SK-N-SH treated with all-trans-retinoic acid at 6 μM for 48 hours (cell line): ENCODE measurements around the gene WARS2.

Source experiments
- ATAC-seq: fragments of 200-7000 bp; cut with Tn5 transposase; 3 replicates; pipeline ENCODE4 v1.9.1; 2020; ENCODE audit warnings: mild to moderate bottlenecking, moderate library complexity
- ARNTL ChIP-seq: fragments of 450-650 bp; formaldehyde crosslinking; IDR thresholded peaks from 2 replicates; pipeline ENCODE4 v1.5.0; 2020; ENCODE audit warnings: low read depth, mild to moderate bottlenecking, moderate library complexity, borderline replicate concordance
- BACH2 ChIP-seq: fragments of 250-450 bp; sonication (Bioruptor Pico); IDR thresholded peaks from 2 replicates; pipeline ENCODE4 v1.9.0; 2021; ENCODE audit warnings: mild to moderate bottlenecking, borderline replicate concordance
- CREB5 ChIP-seq: fragments of 250-450 bp; sonication (Bioruptor Pico); IDR thresholded peaks from 2 replicates; pipeline ENCODE4 v1.5.1; 2020; ENCODE audit warnings: low read depth, mild to moderate bottlenecking, moderate library complexity
- CSDC2 ChIP-seq: fragments of 250-450 bp; sonication (Bioruptor Pico); IDR thresholded peaks from 2 replicates; pipeline ENCODE4 v1.5.0; 2020; ENCODE audit warnings: mild to moderate bottlenecking, moderate library complexity
- ESRRG ChIP-seq: fragments of 250-450 bp; sonication (Bioruptor Pico); IDR thresholded peaks from 2 replicates; pipeline ENCODE4 v1.6.1; 2021; ENCODE audit warnings: mild to moderate bottlenecking
- GLIS3 ChIP-seq: fragments of 250-450 bp; sonication (Bioruptor Pico); IDR thresholded peaks from 2 replicates; pipeline ENCODE4 v1.5.0; 2020; ENCODE audit warnings: mild to moderate bottlenecking, moderate library complexity
- ISL1 ChIP-seq: fragments of 250-450 bp; sonication (Bioruptor Pico); IDR thresholded peaks from 2 replicates; pipeline ENCODE4 v2.1.2; 2022; ENCODE audit warnings: mild to moderate bottlenecking, moderate library complexity
- OSR1 ChIP-seq: fragments of 250-450 bp; sonication (Bioruptor Pico); IDR thresholded peaks from 2 replicates; pipeline ENCODE4 v1.8.0; 2022; ENCODE audit warnings: moderate library complexity, mild to moderate bottlenecking, inconsistent platforms
- PATZ1 ChIP-seq: fragments of 250-450 bp; sonication (Bioruptor Pico); IDR thresholded peaks from 2 replicates; pipeline ENCODE4 v1.8.0; 2020; ENCODE audit warnings: mild to moderate bottlenecking, moderate library complexity, borderline replicate concordance
- POU6F1 ChIP-seq: fragments of 250-450 bp; sonication (Bioruptor Pico); IDR thresholded peaks from 2 replicates; pipeline ENCODE4 v1.8.0; 2021; ENCODE audit warnings: low read depth, mild to moderate bottlenecking, moderate library complexity, borderline replicate concordance
- PPARA ChIP-seq: fragments of 250-450 bp; sonication (Bioruptor Pico); IDR thresholded peaks from 2 replicates; pipeline ENCODE4 v1.5.0; 2020; ENCODE audit warnings: mild to moderate bottlenecking, borderline replicate concordance
- RARB ChIP-seq: fragments of 250-450 bp; sonication (Bioruptor Pico); IDR thresholded peaks from 2 replicates; pipeline ENCODE4 v1.8.0; 2021; ENCODE audit warnings: mild to moderate bottlenecking, moderate library complexity
- TCF4 ChIP-seq: fragments of 250-450 bp; sonication (Bioruptor Pico); IDR thresholded peaks from 2 replicates; pipeline ENCODE4 v1.8.0; 2021; ENCODE audit warnings: mild to moderate bottlenecking, moderate library complexity, borderline replicate concordance
- TOX ChIP-seq: fragments of 250-450 bp; sonication (Bioruptor Pico); IDR thresholded peaks from 2 replicates; pipeline ENCODE4 v1.8.0; 2021; ENCODE audit warnings: mild to moderate bottlenecking, moderate library complexity, borderline replicate concordance
- TSHZ2 ChIP-seq: fragments of 250-450 bp; sonication (Bioruptor Pico); IDR thresholded peaks from 2 replicates; pipeline ENCODE4 v1.5.0; 2020; ENCODE audit warnings: mild to moderate bottlenecking, moderate library complexity
- ZC3H10 ChIP-seq: fragments of 250-450 bp; sonication (Bioruptor Pico); IDR thresholded peaks from 2 replicates; pipeline ENCODE4 v1.5.1; 2021; ENCODE audit warnings: mild to moderate bottlenecking, moderate library complexity
- ZFP3 ChIP-seq: fragments of 250-450 bp; sonication (Bioruptor Pico); IDR thresholded peaks from 2 replicates; pipeline ENCODE4 v1.5.0; 2020; ENCODE audit warnings: mild to moderate bottlenecking, moderate library complexity
- ZNF565 ChIP-seq: fragments of 450-650 bp; formaldehyde crosslinking; conservative IDR thresholded peaks from 2 replicates; pipeline ENCODE4 v1.5.0; 2020; ENCODE audit warnings: low read depth, mild to moderate bottlenecking, moderate library complexity
- ZNF70 ChIP-seq: fragments of 450-650 bp; formaldehyde crosslinking; IDR thresholded peaks from 2 replicates; pipeline ENCODE4 v1.5.0; 2020; ENCODE audit warnings: mild to moderate bottlenecking, moderate library complexity

WARS2 gene

GRCh38 chr1:119108988-119109387, 31.5 kb downstream of the WARS2 start (continued):
- no peak for TF ChIP-seq TSHZ2 (CRISPR knock-in tag)
- TF ChIP-seq PATZ1 (CRISPR knock-in tag): no peak
- TF ChIP-seq BACH2 (CRISPR knock-in tag): no peak

GRCh38 chr1:119103764-119104163, 36.7 kb downstream of the WARS2 start:
- TF ChIP-seq POU6F1: no peak
- TF ChIP-seq TOX: no peak
- no peak for TF ChIP-seq ZFP3 (CRISPR knock-in tag)
- TF ChIP-seq ESRRG (CRISPR knock-in tag): no peak
- no peak for TF ChIP-seq TSHZ2 (CRISPR knock-in tag)
- TF ChIP-seq ZC3H10 (CRISPR knock-in tag): no peak
- no peak for TF ChIP-seq GLIS3
- TF ChIP-seq CREB5 (CRISPR knock-in tag): no peak
- no peak for TF ChIP-seq OSR1
- TF ChIP-seq CSDC2: no peak
- no peak for TF ChIP-seq RARB
- TF ChIP-seq ZNF565 (CRISPR knock-in tag): no peak
- no peak for TF ChIP-seq ZNF70 (CRISPR knock-in tag)
- TF ChIP-seq PPARA (CRISPR knock-in tag): no peak
- TF ChIP-seq, all 23 proteins: peak for 0
- no peak for ATAC-seq

GRCh38 chr1:119102051-119102450, 38.4 kb downstream of the WARS2 start:
- ATAC-seq: no peak

More at GRCh38 chr1:119102051-119102450, 38.4 kb downstream of the WARS2 start:
- TF ChIP-seq POU6F1 (no peak), CREB5 (CRISPR knock-in tag) (no peak), PPARA (CRISPR knock-in tag) (no peak), ESRRG (CRISPR knock-in tag) (no peak), ISL1 (CRISPR knock-in tag) (no peak), ZNF70 (CRISPR knock-in tag) (no peak), TCF4 (CRISPR knock-in tag) (no peak), ARNTL (CRISPR knock-in tag) (no peak)
